ENCODE results near the gene MEGF9. TPM values are rescaled to one million over a fixed set of nuclear protein-coding genes. Genes with fewer than 3 reads are reported as not detected.

The MEGF9 gene
- total RNA-seq, 1 donor from 2014 or later = 16.3 TPM

DNA sequence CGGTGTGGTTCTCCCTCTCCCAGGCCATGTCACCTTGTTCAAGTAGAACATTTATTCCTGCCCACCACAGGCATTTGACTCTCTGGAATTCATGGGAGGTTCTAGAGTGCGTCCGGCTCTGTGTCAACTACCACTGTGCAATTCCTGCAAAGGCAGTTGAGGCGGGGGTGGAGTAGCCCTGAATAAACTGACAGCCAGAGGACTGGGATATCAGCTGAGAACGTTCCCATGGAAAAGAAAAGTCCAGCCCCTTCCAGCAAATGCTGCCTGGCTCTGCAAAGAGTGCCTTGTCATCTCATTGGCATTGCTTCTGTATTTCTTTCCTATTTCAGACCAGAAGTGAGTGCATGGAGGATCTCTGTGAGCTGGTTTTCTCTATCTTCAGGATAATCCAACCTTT lies 18.9 kb upstream of the MEGF9 start:
- DNase-seq (ENCODE audit: low read depth) = peak; percentile 52

DNA sequence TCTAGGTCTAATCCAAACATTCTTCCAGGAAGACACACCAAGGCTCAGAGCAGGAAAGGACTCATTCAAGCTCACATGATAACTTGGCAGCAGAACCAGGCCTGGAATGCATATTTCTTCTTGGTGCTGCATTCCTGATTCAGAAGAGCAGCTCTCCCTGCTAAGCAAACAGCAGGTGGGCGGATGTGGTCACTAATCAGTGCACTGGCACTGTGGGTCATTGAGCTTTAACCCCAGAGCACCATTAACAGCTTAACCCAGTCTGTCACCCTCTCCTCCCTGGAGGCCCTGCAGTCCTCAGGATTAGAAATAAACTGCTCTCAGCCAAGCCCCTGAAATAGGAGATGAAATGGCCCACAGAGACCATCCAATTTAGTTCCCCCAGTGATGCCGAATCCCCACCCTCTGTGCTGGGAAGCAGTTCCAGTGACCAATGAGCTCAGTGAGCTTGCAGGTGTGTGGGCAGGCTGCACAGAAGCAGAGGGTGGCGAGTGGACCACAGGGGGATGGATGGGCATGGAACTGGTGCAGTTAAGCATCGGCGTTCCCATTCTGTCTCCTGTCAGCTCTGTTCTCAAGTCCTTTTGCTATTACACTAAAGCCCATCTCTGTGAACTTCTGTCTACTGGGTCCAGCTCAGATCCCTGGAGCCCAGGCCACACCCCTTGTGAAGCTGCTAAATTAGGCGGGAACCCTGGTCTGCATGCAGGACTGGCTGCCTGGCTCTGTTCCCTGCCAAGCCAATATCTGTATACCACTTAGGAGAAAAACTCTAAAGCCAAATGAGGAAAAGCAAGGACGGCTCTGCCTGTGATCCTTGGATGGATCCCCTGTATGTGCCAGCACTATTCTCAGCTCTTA lies 16.6 kb upstream of the MEGF9 start:
- peak; percentile 85 for DNase-seq (ENCODE audit: low read depth)

DNA sequence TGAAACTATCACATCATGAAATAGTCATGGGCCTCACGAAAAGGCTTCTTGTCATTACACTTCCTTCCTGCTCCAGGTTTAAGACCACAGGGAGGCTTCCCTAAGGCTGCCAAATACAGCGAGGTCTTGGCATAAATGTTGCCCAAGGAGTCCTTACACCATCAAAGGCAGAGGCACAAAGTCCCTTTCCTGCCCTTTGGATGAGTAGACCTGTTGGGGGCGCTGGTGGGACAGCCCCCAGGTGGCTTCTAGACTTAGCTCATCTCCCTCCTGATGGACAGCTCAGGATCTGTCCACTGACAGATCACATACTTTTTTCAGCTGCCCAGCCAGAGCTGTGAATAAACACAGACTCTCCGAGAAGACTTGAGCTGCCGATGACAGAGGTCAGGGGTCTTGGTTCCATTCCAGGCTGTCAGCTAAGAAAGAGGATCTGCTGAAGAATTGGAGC lies 15.5 kb upstream of the MEGF9 start:
- peak; percentile 35 for DNase-seq (ENCODE audit: low read depth)

DNA sequence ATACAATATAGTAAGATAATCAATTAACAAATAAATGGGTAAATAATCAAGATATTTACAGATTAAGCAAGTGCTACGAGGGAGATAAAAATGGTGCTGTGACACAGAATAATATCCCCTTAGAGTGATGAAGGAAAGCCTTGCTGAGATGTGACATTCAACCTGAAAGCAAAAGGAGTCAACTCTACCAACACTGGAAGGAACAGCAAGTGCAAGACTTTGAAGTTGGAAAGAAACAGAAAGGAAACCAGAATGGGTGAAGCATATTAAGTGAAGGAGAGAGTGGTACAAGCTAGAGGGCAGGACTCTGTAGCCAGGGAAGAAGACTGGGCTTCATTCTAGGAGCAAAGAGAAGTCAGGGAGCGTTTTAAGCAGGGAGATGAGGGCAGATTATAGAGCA lies 12.2 kb upstream of the MEGF9 start:
- DNase-seq (ENCODE audit: low read depth) = no peak

DNA sequence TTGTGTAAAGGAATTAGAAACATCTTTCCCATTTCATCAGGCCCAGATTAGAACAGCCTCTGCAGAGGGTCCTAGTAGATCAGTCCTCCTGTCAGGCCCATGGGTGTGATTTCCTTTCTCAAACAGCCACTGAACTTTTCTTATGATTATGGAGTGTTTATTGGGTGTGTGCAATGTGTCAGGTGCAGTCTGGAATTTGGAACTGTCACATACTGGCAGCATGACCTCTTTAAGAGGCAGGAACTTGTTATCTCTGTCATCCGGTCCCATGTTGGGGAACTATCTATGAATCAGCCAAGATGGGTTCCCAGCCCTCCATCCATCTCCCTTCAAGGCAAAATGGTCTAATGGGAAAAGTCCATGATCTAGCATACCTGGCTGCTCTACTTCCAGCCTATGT lies 11.6 kb upstream of the MEGF9 start:
- DNase-seq (ENCODE audit: low read depth) = no peak

DNA sequence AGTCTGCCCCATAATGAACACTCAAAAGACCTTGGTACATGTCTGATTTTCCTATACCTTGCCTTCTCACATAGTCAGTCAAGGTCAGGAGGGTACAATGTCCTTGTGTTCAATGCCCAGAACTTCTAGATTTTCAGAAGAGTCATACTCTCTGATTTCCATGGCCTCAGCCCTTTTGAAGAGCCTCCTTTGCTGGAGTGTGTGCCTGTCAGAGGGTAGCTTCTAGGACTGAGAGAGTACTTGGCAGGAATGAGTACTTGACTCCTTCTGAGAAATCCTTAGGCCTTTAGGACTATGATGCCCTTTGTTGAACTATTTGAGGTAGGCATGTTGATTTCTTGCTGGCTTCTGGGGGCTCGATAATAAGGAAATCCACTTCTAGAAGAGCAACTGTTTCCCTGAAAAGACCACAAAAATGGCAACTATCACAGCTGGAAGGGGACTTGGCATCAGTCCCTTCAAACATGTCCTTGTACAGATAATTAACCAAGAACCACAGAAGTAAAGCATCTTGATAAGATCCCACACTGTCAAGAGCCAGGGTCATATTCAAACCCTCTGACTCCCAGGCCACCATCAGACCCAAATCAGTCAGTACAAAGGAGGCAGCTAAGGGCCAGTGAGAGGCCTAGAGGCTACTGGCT lies 10.6 kb upstream of the MEGF9 start:
- DNase-seq (ENCODE audit: low read depth) = no peak

DNA sequence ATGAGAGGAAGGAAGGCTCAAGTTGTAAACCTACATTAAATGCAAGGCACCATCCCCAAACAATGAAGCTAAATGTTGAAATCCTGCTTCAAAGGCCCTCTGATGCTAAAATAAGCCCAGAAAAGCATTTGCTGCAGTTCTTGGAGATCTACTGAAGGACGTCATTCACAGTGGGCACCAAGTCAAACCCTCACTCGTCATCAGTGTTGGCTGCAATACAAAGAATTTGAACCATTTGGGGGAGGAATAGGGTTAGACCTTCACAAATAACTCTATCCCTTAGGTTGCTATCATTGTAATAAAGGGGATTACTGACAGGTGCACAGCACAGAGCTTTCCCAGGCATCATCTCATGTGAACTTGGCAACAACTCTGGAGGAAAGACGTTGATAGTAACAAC lies 9.3 kb upstream of the MEGF9 start:
- DNase-seq (ENCODE audit: low read depth) = peak; percentile 66

DNA sequence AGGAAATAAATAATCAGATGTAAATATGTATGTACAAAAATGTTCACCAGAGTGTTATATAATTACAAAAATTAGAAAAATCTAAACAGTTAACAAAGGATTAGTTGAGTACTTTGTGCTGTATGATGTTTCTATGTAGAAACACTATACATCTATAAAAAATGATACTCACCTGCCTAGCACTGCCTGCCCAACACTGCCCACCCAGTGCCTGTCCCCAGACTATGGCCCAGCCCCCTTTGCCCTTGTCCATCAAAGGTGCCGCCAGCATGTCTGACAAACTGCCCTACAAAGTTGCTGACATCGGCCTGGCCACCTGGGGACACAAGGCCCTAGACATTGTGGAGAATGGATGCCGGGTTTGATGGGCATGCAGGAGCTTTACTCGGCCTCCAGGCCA lies 6.1 kb upstream of the MEGF9 start:
- no peak for DNase-seq (ENCODE audit: low read depth)

DNA sequence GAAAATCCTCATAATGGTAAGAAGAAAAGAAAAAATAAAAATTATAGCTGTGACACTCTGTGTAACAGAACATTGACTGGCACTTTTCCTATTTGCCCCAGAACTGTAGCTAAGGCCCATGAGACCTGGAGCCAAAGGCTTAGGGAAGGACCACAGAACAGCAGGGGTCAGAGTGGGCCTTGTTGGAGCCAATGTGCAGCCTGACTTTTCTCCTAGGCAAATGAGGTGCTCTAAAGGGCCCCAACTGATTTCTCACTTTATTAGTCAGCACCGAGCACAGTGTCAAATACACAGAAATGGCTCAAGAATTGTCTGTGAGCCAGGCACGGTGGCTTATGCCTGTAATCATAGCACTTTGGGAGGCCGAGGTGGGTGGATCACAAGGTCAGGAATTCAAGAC lies 4.0 kb upstream of the MEGF9 start:
- no peak for DNase-seq (ENCODE audit: low read depth)

DNA sequence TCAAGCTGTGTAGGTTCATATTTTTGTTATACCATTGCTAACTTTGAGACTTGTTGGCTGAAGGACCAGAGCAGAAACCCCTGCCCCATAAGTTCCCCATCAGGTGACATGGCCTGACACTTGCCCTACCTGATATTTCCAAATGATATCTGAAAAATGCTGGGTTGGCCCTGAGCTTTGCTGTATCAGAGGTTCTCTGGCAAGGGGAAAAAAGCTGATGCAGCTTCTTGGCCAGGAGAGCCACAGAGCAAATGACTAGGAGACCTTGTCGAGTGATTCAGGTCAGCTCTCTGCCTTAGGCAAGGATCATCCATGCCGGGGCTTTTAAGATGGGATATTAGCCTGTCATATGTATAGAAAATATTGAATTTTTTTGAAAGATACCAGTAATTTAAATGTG lies 2.9 kb upstream of the MEGF9 start:
- DNase-seq (ENCODE audit: low read depth) = no peak

DNA sequence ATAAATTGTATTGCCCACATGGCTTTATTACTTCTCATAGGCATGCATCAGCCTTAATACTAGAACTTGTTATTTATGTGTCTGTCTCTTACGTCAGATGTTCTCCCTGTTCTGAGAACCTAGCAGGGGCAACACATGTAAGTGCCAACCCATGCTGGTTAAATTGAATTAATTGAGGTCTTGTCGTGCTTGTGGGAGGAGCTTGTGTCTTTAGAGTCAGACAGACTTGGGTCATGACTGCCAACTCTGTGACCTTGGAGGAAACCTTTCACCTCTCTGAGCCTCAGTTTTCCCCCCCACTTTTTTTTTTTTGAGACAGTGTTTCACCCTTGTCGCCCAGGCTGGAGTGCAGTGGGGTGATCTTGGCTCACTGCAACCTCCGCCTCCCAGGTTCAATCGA lies 2.2 kb upstream of the MEGF9 start:
- DNase-seq (ENCODE audit: low read depth) = no peak

DNA sequence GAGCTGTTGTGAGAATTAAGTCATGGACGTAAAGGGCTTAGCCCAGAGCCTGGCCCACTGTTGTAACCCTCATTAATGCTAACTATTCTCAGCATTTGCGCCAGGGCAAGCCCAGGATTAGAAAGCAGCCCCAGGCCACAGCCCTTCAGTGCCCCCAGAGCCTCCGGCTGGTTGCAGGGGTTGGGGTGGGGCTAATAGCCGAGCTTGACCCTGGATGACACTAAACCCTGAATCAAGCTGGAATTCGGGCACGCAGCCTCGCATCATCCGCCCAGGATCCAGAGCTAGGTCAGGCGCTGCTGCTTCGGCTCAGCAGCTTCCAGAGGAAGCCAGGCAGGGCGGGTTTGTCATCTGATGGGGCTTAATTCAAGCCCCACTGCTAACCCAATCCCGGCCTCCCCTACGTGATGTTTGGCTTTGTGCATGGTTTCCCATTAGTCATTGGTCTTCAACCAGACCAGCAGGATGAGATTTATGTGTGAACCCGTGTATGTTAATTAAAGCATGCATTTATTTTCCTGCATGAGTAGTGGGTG lies 1.2 kb upstream of the MEGF9 start:
- peak; percentile 82 for DNase-seq (ENCODE audit: low read depth)

DNA sequence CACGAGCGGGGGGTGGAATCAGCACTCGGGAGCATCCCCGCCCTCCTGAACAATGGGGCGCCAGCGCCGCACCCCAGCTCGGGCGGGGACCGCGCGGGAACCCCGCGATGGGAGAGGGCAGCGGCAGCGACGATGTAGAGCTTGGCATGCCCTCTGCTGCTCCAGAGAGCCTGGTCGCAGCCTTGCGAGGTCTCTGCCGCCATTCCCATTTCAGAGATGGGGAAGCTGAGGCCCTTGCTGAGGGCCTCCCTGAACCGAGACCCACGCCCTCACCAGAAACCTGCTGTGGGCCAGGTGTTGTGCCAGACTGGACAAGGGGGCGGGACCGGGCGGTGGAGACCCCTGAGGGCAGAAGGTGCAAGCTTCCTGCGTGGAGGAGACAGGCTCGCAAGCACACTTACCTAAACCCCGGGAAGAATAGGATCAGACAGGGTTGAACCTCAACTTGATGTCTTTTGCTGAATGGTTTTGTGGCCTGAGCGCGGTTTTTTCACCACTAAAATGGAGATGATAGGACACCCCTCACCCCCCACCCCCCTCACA lies 647 bp upstream of the MEGF9 start:
- no peak for DNase-seq (ENCODE audit: low read depth)

DNA sequence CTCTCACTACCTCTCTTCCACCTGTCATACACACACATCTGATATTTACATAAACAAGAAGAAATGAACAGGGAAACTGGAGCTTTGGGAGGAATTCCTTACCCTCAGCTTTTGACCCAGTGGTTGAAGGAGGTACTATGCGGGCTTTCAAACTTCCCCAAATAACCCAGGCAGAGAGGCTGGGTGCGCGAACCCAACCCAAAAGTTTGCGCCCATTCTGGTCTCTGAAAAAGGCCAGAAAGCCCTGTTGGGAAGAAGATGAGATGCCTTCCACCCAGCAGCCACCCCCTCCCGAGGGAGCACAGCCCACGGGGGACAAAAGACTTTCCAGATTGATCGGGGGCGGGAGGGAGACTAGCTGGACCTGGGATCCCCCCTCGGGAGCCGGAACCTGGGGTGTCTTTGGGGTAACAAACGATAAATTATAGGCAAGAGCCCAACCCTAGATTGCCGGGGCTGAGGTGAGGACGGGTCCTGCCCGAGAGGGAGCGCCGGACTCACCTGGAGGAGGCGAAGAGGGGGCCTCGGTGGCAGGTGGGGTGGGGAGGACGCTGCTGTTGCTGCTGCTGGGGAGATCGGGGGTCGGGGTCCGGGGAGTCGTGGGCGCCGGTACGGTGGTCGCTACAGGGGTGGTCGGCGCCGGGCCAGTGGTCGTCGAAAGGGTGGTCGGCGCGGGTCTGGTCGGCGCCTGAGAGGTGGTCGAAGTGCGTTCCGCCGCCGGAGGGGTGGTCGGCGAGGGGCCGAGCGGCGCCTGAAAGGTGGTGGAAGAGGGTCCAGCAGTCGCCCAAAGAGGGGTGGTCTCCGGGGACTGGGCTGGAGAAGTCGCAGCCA lies 798 bp downstream of the MEGF9 start:
- DNase-seq (ENCODE audit: low read depth) = peak; percentile 27

DNA sequence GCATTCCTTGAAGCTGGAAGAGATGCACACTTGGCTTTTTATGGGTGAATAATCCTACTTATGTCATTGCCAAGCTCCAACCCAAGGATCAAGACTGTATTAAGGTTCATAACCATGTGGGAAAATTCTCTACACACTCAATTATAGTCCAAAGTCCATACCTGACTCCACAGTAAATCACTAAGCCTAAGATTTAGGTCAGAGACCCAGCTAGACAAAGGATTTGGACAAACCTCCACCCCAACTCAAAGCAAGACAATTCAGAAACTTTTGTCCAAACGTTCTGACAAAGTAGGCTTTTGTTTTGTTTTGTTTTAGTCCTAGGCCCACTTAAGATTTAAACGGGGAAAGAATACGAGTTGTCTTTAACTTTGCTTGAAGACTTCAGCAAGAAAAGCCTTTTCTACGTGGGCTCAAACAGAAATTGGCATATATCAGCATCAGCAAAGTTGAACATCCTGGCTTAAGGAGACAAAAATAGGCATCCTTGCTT lies 1.7 kb downstream of the MEGF9 start:
- no peak for DNase-seq (ENCODE audit: low read depth)

DNA sequence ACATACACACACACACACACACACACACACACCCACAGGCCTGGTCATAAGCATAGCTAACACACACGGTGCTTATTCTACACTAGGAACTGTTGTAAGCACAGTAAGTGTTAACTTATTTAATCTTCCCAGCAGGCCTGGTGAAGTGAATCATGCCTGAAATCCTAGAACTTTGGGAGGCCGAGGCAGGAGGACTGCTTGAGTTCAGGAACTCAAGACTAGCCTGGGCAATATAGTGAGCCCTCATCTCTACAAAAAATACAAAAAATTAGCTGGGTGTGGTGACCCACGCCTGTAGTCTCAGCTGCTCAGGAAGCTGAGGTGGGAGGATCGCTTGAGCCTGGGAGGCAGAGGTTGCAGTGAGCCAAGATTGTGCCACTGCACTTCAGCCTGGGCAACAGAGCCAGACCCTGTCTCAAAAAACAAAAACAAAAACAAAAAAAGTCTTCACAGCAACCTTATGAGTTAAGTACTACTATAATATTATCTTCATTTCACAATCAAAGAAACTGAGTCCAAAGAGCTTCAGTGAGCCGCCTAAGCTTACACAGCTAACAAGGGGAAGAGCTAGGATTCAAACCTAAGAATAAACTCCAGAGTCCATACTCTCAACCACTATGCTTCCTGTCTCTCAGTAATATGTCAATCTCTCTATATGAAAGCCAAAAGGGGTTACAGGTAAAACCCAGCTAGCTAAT lies 2.3 kb downstream of the MEGF9 start:
- DNase-seq (ENCODE audit: low read depth) = peak; percentile 34

DNA sequence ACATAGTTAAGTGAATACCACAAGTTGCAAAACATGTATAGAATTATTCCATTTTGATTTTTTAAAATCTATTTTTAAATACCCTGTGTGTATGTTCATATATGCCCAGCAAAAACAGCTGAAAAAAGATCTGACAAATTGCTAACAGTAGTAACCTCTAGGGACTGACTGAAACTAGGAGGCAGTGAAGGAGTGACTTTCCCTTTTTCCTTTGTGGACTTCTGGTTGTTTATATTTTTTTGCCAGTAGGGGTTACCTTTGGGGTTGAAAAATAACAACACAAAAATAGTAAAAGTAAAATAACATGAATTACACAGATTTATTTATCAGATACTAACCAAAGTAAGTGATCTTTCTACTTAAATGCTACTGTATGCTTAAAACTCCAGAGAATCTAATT lies 2.9 kb downstream of the MEGF9 start:
- no peak for DNase-seq (ENCODE audit: low read depth)

DNA sequence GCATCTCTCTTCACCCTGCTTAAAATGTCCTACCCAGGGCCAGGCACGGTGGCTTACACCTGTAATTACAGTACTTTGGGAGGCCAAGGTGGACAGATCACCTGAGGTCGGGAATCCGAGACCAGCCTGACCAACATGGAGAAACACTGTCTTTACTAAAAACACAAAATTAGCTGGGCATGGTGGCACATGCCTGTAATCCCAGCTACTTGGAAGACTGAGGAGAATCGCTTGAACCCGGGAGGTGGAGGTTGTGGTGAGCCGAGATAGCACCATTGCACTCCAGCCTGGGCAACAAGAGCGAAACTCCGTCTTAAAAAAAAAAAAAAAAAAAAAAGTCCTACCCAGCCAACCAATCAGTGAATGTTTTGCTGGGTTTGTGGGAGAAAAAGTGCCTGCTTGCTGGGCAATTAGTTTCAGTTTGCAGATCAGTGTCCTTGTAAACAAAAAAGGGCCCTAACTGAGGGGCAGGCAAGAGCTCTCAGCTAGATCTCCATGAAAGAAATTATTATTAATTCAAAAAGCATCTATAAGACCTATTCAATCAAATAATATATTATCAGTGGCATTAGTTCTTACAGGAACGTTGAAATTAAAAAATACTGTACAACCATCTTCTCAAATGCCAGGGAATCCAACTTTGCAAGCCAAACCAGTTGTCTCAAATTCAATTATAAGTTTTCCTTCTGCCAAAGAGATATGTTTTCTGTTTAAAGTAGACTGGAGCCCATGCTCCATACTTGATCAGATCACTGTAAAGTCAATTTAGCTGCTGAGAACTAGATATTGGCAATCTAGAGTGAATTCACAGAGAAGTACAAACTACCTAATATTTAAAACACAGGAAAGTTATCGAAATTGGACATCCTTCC lies 3.9 kb downstream of the MEGF9 start:
- DNase-seq (ENCODE audit: low read depth) = peak; percentile 78

DNA sequence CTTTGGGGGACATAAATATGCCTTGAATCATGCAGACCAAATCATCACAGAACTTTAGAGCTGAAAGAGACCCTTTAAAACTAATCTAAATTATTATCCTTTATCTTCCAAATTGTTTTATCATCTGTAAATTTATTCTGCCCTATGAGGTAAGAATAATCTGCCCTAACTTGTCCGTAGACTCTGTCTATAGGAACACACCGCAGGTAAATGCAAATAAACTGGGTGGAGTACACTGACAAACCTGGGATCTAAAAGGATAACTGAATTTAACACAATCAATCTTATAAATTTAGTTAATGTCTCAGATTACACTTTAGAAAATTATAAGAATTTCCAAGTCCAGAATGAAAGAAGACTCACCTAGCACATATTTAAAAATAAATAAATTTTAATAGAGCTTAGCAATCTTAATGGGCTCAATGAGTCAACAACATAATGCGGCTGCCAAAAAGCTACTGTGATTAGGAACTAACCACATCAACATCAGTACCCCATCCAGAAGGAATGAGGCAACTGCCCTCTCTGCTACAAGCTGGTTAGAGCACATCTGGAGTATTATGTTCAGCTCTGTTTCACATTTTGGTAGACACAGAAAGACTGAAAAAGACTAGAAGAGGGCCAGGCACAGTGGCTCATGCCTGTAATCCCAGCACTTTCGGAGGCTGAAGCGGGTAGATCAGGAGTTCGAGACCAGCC lies 5.6 kb downstream of the MEGF9 start:
- DNase-seq (ENCODE audit: low read depth) = peak; percentile 62

All from myocyte (in vitro differentiated cells).